ENCODE data around the gene THADA. TPM values are rescaled to one million over a fixed set of nuclear protein-coding genes. Genes with fewer than 3 reads are reported as not detected.
A peak's percentile ranks its signal among the peaks of the same experiment; 100 is the strongest.

THADA gene
- total RNA-seq, 4 donors from 2014 or later = 32.5 to 41.6 (median 39.0) TPM

DNA sequence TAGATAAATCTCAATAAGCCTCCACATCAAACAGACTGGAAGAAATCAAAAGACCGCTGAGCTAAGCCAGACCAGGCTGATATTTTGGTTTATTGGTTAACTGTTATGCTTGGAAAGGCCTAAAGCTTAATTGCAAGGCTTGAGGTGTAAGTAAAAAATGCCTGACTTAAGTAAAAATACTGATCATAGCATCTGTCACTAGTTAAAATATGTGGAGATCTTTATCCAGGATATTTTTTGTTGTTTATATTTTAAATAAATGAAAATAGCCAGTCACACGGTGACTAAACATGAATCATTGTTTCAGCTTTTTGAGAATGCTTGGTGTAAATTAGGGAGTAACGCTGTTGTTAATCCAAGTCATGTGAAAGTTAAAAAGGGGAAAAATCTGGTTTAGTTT is 127.9 kb downstream of the THADA start:
- no peak for DNase-seq (ENCODE audit: low spot score)
- TF ChIP-seq CTCF (IDR thresholded peaks at IDR 0.05) = no peak
- peak; percentile 11 for ATAC-seq (ENCODE audit: low FRiP score)

- TF ChIP-seq CTCF (IDR thresholded peaks at IDR 0.05) = no peak
- ATAC-seq (ENCODE audit: low FRiP score) (no peak), DNase-seq (ENCODE audit: low spot score) (no peak)
Measured at GRCh38 chr2:43465234-43465633, 130.6 kb downstream of the THADA start.

DNA sequence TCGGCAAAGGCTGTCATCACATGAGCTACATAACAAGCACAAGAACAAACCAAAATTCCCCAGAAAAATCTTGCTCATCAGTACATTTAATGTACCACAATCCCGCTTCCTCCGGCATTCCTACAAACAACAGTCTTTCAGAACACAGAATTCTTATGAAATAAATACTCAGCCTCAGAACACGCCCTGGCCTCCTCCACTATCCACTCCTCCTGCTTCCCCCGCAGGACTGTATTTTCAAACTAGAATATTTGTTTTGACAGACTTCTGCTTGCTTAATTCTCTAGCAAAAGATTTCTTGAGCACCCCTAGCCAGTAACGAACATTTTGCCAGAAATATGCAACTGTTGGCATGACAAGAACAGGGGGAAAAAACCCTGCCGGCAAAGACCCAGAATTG is 131.2 kb downstream of the THADA start:
- ATAC-seq (ENCODE audit: low FRiP score) (peak; percentile 70), DNase-seq (ENCODE audit: low spot score) (no peak)
- TF ChIP-seq CTCF (IDR thresholded peaks at IDR 0.05) = no peak

GRCh38 chr2:43462866-43463641 is 132.8 kb downstream of the THADA start:
- no peak for TF ChIP-seq CTCF (IDR thresholded peaks at IDR 0.05)
- no peak for ATAC-seq (ENCODE audit: low FRiP score)
- DNase-seq (ENCODE audit: low spot score) = no peak

DNA sequence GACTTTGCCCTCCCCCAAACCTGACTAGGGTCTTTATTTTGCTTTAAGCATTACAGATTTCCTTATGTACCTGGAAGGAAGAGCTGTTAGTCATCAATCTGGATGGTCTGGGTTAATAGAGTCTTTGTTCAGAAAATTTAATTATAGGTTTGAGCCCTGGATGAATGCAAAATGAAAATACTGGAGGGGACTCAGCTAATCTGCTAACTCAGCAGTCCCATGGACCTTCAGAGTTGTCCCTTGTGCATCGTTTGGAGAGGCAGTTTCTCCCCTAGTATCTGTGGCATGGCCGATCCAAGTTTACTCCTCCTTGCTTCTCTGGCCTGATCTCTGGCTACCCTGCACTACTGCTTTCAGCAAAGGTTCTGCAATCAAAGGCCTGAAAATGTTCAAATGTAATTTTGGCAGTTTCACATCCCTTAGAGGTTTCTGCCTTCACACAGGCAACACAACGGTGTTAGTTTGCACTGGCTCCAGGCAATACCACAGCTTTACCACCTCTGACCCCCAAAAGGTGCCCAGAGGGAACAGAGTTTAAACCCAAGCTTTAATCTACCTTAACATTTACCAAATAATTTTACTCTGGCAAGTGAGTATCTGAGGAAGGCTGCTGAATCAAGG is 134.3 kb downstream of the THADA start:
- DNase-seq (ENCODE audit: low spot score) = no peak
- no peak for TF ChIP-seq CTCF (IDR thresholded peaks at IDR 0.05)
- ATAC-seq (ENCODE audit: low FRiP score) = no peak

DNA sequence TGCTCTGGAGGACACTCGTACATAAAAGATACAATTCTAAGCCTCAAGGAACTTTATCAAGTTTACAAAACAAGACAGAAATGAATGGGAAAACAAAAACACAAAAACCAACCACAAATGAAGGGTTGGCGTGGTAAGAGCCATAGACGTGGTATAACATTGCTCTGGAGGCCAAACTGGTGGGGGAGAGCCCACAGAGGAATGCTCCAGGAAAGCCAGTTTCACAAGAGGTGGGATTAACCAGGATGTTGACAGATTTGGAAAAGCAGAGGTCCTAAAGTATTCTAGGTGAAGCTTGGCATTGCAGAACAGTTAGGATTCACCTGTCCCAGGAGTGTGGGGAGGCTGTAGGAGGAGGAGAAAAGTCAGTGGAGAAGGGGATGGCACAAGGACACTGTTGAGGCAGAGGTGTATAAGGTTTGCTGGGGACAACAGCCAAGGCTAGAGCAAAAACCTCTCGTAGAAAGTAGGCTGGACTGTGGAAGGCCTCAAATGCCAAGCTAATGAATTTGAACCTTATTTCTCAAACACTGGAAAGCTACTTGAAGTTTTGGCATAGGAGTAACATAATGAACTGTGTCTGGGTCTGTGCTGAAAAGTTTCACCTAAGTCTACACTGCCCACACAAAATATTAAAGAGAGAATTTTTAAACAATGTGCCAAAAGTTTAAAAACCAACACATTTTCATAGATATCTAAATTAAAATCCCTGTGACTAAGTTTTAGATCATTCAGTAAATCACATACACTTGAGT is 135.1 kb downstream of the THADA start:
- DNase-seq (ENCODE audit: low spot score) (no peak), ATAC-seq (ENCODE audit: low FRiP score) (peak; percentile 58)
- TF ChIP-seq CTCF (IDR thresholded peaks at IDR 0.05) = no peak

Measured in omental fat pad (tissue), 4 donors.